Chondrocyte (in vitro differentiated cells): Measurements from ENCODE around the gene BRCA1. TPM values are rescaled to one million over a fixed set of nuclear protein-coding genes. Genes with fewer than 3 reads are reported as not detected.

Source experiments
- DNase-seq: peaks from one replicate; pipeline ENCODE4 v3.0.0; 2021; ENCODE audit warnings: mixed read lengths, low spot score
- H3K27ac Mint-ChIP-seq: one replicate; pipeline ENCODE4 v1.8.0; 2021; ENCODE audit warnings: mild to moderate bottlenecking, moderate library complexity, mixed read lengths; ENCODE audit not compliant: unreplicated experiment
- H3K27me3 Mint-ChIP-seq: 2 replicates; pipeline ENCODE4 v1.8.0; 2021; ENCODE audit warnings: low read depth, mixed read lengths
- H3K36me3 Mint-ChIP-seq: 2 replicates; pipeline ENCODE4 v1.8.0; 2021; ENCODE audit warnings: low read depth, mixed read lengths
- H3K4me1 Mint-ChIP-seq: 2 replicates; pipeline ENCODE4 v1.8.0; 2021; ENCODE audit warnings: low read depth, mild to moderate bottlenecking, mixed read lengths
- H3K4me3 Mint-ChIP-seq: one replicate; pipeline ENCODE4 v1.8.0; 2021; ENCODE audit warnings: mild to moderate bottlenecking, moderate library complexity, mixed read lengths; ENCODE audit not compliant: unreplicated experiment
- H3K9me3 Mint-ChIP-seq: 2 replicates; pipeline ENCODE4 v1.8.0; 2021; ENCODE audit warnings: low read depth, mixed read lengths
- CTCF ChIP-seq: fragments of 200-600 bp; sonication (generic); IDR thresholded peaks from 2 replicates; pipeline ENCODE4 v1.5.0; 2021; ENCODE audit warnings: antibody characterized with exemption, mild to moderate bottlenecking, moderate library complexity
- long read RNA-seq: library from polyadenylated mRNA; stranded (forward); transcript quantifications from one replicate; pipeline ENCODE4 v2.0.0, GENCODE V29; 2021
- total RNA-seq: library from RNA; stranded (reverse); gene quantifications from 3 replicates; pipeline ENCODE4 v1.2.1, GENCODE V29; 2021

The BRCA1 gene
- 4.3 to 13.5 TPM (median 4.8 TPM) in 3 replicates for total RNA-seq
- long read RNA-seq, partial matches to known transcripts = 0 of 8 reads
- long read RNA-seq, other reads (novel, unspliced or antisense) = 8 of 8 reads

GRCh38 chr17:43125133-43125966 is at the start of gene BRCA1:
BRCA1 (minus strand) TSS chr17:43125364; CDS start chr17:43124096, 1,268 bp downstream.
- H3K4me3 Mint-ChIP-seq = peak within 1 kb of the TSS; percentile 97

DNA sequence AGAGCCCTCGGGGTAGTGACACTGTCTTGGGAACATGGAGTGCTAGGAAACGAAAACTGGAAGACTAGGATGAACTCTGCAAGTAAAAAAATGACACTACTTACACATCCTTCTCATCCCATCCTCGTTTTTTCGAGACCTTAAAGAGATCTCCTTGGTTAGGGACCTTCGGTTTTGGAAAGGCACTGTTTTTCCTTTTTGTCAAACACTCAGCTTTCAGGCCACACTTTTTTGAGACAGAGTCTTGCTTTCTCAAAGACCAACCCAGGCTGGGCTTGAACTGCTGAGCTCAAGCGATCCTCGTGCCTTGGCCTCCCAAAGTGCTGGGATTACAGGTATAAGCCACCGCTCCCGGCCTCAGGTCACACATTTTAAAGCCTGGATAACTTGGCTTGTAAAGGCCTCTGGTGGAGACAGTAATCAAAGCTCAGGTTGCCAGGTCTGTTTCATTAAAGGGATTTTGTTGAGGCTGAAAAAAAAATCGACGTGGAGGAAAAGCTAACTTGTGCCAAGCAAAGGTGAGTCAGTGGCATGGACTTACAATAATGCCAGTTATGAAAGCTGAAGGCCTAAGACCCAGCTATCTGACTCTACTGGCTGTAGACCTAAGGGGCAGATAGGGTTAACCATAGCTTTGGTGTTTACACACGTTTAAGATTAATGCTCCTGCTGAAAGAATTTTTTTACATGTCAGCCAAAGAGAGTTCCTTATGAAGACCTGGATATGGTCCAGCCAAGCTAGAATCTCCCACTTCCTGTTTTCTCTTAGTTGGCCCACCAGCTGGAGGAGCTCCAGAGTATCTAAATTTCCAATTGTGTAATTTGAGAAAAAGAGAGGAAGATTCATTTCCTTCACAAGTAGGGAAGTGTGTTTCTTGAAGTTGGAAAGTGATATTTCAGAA is 46.7 kb upstream of the BRCA1 start:
- peaks cover 14% of the 10 kb centered on the region for H3K36me3 Mint-ChIP-seq
- H3K27ac Mint-ChIP-seq = no peak overlapping the region
- peaks cover 2% of the 10 kb centered on the region for H3K9me3 Mint-ChIP-seq

More at GRCh38 chr17:43125133-43125966, at the start of gene BRCA1:
- no peaks in the 10 kb centered on the region for H3K9me3 Mint-ChIP-seq
- no peak for TF ChIP-seq CTCF
- peaks cover 1% of the 10 kb centered on the region for H3K36me3 Mint-ChIP-seq
- H3K27ac Mint-ChIP-seq = peak within 1 kb of the TSS; percentile 97
- H3K4me1 Mint-ChIP-seq = peaks cover 34% of the 10 kb centered on the region
- no peak for DNase-seq
- no peaks in the 10 kb centered on the region for H3K27me3 Mint-ChIP-seq

DNA sequence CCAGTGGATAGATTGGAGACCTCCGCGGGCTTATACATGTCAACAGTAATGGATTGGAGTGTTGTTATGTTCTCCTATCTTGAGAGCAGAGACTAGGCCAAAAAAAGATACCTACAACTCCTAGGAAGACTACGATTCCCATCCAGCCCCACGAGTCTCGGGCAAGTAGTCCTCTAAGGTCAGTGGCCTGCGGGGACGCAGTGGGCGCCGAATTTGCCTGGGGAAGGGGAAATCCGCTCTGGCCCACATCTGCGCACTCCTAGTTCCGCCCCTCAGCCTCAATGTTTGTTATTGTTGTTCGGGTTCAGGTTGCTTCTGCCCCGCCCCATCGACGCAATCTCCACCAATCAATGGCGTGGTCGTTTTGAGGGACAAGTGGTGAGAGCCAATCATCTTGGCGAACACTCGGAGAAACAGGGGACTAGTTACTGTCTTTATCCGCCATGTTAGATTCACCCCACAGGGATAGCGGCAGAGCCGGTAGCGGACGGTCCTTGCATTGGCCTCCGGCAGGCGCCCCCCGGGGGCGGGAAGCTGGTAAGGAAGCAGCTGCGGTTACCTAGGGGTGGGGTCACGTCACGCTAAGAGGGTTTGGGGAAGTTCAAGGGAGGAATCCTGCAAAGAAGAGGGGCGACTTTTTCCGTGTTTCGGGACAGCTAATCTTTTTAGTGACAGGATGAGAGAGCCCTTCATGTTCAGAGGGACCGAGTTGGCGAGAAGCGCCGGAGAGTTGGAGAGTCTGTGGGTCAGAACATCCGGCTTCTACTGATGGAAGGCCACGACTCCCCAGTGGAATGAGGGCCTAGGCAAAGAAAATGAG is 45.8 kb upstream of the BRCA1 start, which contains the start of gene NBR1:
Gene NBR1 (plus strand): TSS at position 449 of the 820 bp plus-strand sequence. CDS start 4,586 bp downstream, outside the sequence.
- peak; percentile 94 for DNase-seq
- Mint-ChIP-seq H3K4me1 (peaks cover 17% of the 10 kb centered on the region), H3K4me3 (no peak within 1 kb of the TSS), H3K27me3 (no peaks in the 10 kb centered on the region), H3K36me3 (peaks cover 11% of the 10 kb centered on the region), H3K9me3 (peaks cover 2% of the 10 kb centered on the region), H3K27ac (no peak within 1 kb of the TSS)
- TF ChIP-seq CTCF = peak; percentile 45

More for the DNA sequence above, 46.7 kb upstream of the BRCA1 start:
- H3K27me3 Mint-ChIP-seq = no peaks in the 10 kb centered on the region
- TF ChIP-seq CTCF = peak; percentile 77
- no peak overlapping the region for H3K4me3 Mint-ChIP-seq
- H3K4me1 Mint-ChIP-seq = peaks cover 26% of the 10 kb centered on the region
- no peak for DNase-seq

GRCh38 chr17:43170140-43170765 is 45.1 kb upstream of the BRCA1 start:
- no peak overlapping the region for H3K27ac Mint-ChIP-seq

More at GRCh38 chr17:43170140-43170765, 45.1 kb upstream of the BRCA1 start:
- peaks cover 10% of the 10 kb centered on the region for H3K4me1 Mint-ChIP-seq
- TF ChIP-seq CTCF = no peak
- no peak overlapping the region for H3K4me3 Mint-ChIP-seq
- no peaks in the 10 kb centered on the region for H3K27me3 Mint-ChIP-seq
- peak; percentile 91 for DNase-seq
- H3K36me3 Mint-ChIP-seq = peaks cover 7% of the 10 kb centered on the region
- peaks cover 2% of the 10 kb centered on the region for H3K9me3 Mint-ChIP-seq
